ENCODE measurements around the gene ZBTB32. TPM values are rescaled to one million over a fixed set of nuclear protein-coding genes. Genes with fewer than 3 reads are reported as not detected.

The ZBTB32 gene
- total RNA-seq, 1 experiment from 2014 or later = 0.13 TPM

DNA sequence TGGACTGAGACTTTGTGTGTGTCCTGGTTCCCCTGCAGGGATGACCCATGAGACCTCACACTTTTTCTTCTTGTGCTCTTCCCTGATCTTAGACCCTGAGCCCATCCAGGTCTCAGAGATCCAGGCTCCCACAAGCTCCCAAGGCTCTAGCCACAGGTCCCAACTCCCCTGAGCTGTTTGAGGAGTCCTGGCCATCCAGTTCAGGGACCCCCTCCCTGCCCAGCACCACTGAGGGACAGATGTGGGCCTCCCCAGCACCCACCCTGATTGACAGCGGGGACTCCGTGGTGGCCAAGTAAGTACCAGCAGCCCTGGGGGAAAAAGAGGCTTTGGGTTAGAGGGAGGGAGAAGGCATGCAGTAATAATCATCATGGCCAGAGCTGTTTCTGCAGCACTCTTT, 55.3 kb downstream of the ZBTB32 start:
- Mint-ChIP-seq H3K4me3 (peak overlapping the region; percentile 91 to 95), H3K27ac (no peak overlapping the region), H3K27me3 (ENCODE audit: low read depth) (peaks cover 6% of the 10 kb centered on the region), H3K9me3 (no peaks in the 10 kb centered on the region), H3K36me3 (ENCODE audit: insufficient read depth in 1 of 3, low read depth in 3 of 3) (peaks cover 6 to 36% (median 34%) of the 10 kb centered on the region in 3 experiments; a peak in 6 of 7 replicates), H3K4me1 (peaks cover 12 to 23% of the 10 kb centered on the region in 2 experiments)
- Histone ChIP-seq H3K79me1 (ENCODE audit: insufficient read depth, low read depth, low read length, poor library complexity, severe bottlenecking) (no peaks in the 10 kb centered on the region), H3K9ac (ENCODE audit: extremely low read depth, insufficient read length, low read length) (no peak overlapping the region), H3K9me3 (ENCODE audit: control insufficient read depth, low read depth, low read length) (no peaks in the 10 kb centered on the region), H3K23me2 (ENCODE audit: insufficient read length, low read depth, low read length, poor library complexity, severe bottlenecking) (peaks cover 15% of the 10 kb centered on the region), H2BK20ac (ENCODE audit: low read depth, low read length, poor library complexity, severe bottlenecking) (no peak overlapping the region), H3T11ph (ENCODE audit: low read length) (no peak overlapping the region), H4K20me1 (ENCODE audit: control insufficient read depth, insufficient read depth, insufficient read length) (no peaks in the 10 kb centered on the region), H3K79me2 (ENCODE audit: insufficient read depth, low read length) (no peaks in the 10 kb centered on the region), H3K4ac (ENCODE audit: low read depth, low read length) (no peak overlapping the region), H2BK120ac (ENCODE audit: low read depth, low read length, poor library complexity, severe bottlenecking) (no peak overlapping the region), H2AK5ac (ENCODE audit: insufficient read length, low read length) (no peak overlapping the region), H4K91ac (ENCODE audit: insufficient read length, low read depth, low read length) (no peak overlapping the region), H3K27ac (ENCODE audit: insufficient read length, low read depth, low read length) (no peak overlapping the region), H3K4me1 (ENCODE audit: insufficient read depth, low read length) (no peaks in the 10 kb centered on the region), H2AFZ (ENCODE audit: low read length) (no peak overlapping the region), H3K4me2 (ENCODE audit: insufficient read depth, insufficient read length, low read length) (no peak overlapping the region), H3K18ac (ENCODE audit: insufficient read length, low read depth, low read length) (no peak overlapping the region), H2BK15ac (ENCODE audit: low read depth, low read length) (no peak overlapping the region; the same call in 1 of the 2 replicates), H2BK5ac (ENCODE audit: insufficient read length, low read length) (no peak overlapping the region), H3K23ac (ENCODE audit: insufficient read length, low read depth, low read length) (no peak overlapping the region), H2BK12ac (ENCODE audit: insufficient read length, low read depth, low read length) (no peak overlapping the region), H4K5ac (ENCODE audit: insufficient read length, low read depth, low read length) (no peak overlapping the region), H4K8ac (replicated peaks; ENCODE audit: insufficient read length, low read depth, low read length) (no peak overlapping the region), H3K27me3 (ENCODE audit: insufficient read depth, low read length) (no peaks in the 10 kb centered on the region), H3K56ac (ENCODE audit: insufficient read length, low read depth, low read length) (no peak overlapping the region), H3K14ac (ENCODE audit: insufficient read depth, low read length) (no peak overlapping the region)
- no peak for DNase-seq
- no CpG with 5 or more reads among the region's 2 CpGs for WGBS (ENCODE audit: extremely low coverage, insufficient read length, low lambda C conversion rate)
- TF ChIP-seq, protein P1, sequence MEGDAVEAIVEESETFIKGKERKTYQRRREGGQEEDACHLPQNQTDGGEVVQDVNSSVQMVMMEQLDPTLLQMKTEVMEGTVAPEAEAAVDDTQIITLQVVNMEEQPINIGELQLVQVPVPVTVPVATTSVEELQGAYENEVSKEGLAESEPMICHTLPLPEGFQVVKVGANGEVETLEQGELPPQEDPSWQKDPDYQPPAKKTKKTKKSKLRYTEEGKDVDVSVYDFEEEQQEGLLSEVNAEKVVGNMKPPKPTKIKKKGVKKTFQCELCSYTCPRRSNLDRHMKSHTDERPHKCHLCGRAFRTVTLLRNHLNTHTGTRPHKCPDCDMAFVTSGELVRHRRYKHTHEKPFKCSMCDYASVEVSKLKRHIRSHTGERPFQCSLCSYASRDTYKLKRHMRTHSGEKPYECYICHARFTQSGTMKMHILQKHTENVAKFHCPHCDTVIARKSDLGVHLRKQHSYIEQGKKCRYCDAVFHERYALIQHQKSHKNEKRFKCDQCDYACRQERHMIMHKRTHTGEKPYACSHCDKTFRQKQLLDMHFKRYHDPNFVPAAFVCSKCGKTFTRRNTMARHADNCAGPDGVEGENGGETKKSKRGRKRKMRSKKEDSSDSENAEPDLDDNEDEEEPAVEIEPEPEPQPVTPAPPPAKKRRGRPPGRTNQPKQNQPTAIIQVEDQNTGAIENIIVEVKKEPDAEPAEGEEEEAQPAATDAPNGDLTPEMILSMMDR (conservative IDR thresholded peaks at IDR 0.05) = no peak

All from H9 (cell line).